Measurements from ENCODE around the gene SMG6. TPM values are rescaled to one million over a fixed set of nuclear protein-coding genes. Genes with fewer than 3 reads are reported as not detected.

SMG6 gene
- total and polyA plus RNA-seq, 7 experiments from 2014 or later, result 8.6 to 65.3 (median 52.7) TPM

DNA sequence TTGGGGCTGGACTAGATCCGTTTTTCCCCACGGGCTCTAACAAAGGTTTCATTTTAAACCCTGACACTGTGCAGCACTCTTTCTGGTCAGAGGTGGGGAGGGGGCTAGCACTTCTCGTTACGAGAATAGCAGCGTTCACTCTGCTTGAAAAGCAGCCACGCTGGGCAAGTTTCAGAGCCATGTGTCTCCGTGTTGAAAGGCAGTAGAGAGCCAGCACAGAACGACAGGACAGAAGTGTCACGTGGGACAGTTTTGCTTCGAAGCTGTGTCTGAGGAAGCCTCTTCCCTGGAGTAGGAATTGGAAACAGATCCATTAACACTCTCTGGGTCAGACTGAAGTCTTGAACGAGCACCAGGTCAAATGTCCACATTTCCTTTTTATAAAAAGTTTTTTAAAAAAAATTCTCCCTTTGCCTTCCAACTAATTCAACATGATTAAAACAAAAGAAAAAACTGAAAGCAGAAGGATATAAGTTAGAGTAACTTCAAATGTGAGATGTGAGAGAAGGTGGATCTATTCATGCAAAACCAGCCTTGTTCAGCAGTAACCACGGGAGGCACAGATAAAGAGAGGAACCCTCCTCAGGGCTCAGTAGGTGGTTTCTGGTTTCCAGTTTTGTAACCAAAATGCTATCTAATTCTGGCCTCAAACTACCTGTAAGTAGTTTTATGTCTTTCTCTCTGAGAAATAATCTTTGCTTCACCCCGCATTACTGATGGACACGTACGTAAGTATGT is 65.0 kb downstream of the SMG6 start:
- H3K9me3 ChIP-seq (ENCODE audit: control insufficient read depth in 2 of 3, low read length in 3 of 3), result no peaks in the 10 kb centered on the region
- Mint-ChIP-seq H3K27ac (peak overlapping the region in 3 of 9 donors; percentile 8 to 79 (median 34)), H3K4me3 (peak overlapping the region in 1 of 10 donors; percentile 72), H3K9me3 (no peaks in the 10 kb centered on the region), H3K36me3 (peaks cover 6 to 52% (median 35%) of the 10 kb centered on the region in 5 donors), H3K27me3 (no peaks in the 10 kb centered on the region), H3K4me1 (peaks cover 0 to 64% (median 12%) of the 10 kb centered on the region in 7 donors)
- ChIA-PET POLR2A (no interaction called here), CTCF (no interaction called here)
- intact Hi-C loops (cut with micrococcal nuclease), result no loop called here
- no peak for ATAC-seq
- DNase-seq, result no peak
- no peak overlapping the region for H3K4me3 ChIP-seq (ENCODE audit: low read length)
- H3K4me1 ChIP-seq (ENCODE audit: control insufficient read depth in 2 of 2, insufficient read depth in 2 of 2, low read length in 2 of 2), result no peaks in the 10 kb centered on the region
- H3K27me3 ChIP-seq (ENCODE audit: control insufficient read depth in 2 of 2, insufficient read depth in 2 of 2, low read length in 2 of 2), result no peaks in the 10 kb centered on the region
- H3K36me3 ChIP-seq (ENCODE audit: control insufficient read depth in 2 of 3, insufficient read depth in 3 of 3, low read length in 3 of 3), result peaks cover 0 to 58% (median 5%) of the 10 kb centered on the region in 3 experiments
- no peak overlapping the region for H3K27ac ChIP-seq (ENCODE audit: low read depth, low read length)

DNA sequence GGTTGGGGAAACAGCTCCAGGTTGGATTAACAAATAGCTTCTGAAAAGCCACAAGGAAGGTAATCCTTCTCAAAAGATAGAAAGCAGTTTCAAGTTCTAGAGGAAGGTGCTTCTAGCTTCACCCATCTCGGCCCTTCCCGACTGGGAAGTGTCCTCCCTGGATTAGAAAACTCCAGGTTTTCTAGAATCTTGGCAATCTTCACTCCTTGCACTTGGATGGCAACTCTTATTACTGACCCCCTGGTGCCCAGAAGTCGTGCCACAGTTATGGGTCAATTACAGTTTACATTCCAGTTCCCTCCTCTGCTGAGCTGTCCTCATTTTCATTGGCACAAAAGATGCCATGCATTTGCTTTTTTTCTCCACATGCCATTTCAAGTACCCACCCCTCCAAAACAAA is 65.6 kb downstream of the SMG6 start:
- ATAC-seq (no peak), DNase-seq (no peak)
- Histone ChIP-seq H3K27ac (ENCODE audit: low read depth, low read length) (no peak overlapping the region), H3K9me3 (ENCODE audit: control insufficient read depth in 2 of 3, low read length in 3 of 3) (no peaks in the 10 kb centered on the region), H3K4me1 (ENCODE audit: control insufficient read depth in 2 of 2, insufficient read depth in 2 of 2, low read length in 2 of 2) (no peaks in the 10 kb centered on the region), H3K4me3 (ENCODE audit: low read length) (no peak overlapping the region), H3K27me3 (ENCODE audit: control insufficient read depth in 2 of 2, insufficient read depth in 2 of 2, low read length in 2 of 2) (no peaks in the 10 kb centered on the region), H3K36me3 (ENCODE audit: control insufficient read depth in 2 of 3, insufficient read depth in 3 of 3, low read length in 3 of 3) (peaks cover 0 to 57% (median 5%) of the 10 kb centered on the region in 3 experiments)
- no peak overlapping the region for H3K27ac Mint-ChIP-seq
- CTCF ChIA-PET, result no interaction called here
- no peaks in the 10 kb centered on the region for H3K9me3 Mint-ChIP-seq
- POLR2A ChIA-PET, result no interaction called here
- peaks cover 6 to 48% (median 33%) of the 10 kb centered on the region in 5 donors for H3K36me3 Mint-ChIP-seq
- H3K27me3 Mint-ChIP-seq, result no peaks in the 10 kb centered on the region
- H3K4me3 Mint-ChIP-seq, result no peak overlapping the region
- peaks cover 3 to 64% (median 12%) of the 10 kb centered on the region in 7 donors for H3K4me1 Mint-ChIP-seq
- intact Hi-C loops (cut with micrococcal nuclease), result no loop called here

DNA sequence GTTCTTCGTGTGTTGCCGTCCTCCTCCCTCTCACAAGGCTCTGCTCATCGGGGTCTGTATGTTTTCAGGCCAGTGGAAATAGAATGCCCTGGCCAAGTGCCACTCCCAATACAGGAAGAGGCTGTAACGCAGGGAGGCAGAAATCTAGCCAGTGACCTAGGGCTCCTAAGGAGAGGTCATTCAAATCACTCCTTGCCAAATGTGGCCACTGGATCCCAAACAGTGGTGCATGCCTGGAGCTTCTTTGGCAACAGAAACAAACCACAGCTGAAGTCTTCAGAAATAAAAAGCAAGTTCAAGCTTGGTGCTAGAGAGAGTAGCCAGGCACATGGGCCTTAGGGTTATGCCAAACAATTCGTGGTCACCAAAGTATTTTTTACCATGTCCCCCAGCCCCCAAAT is 66.1 kb downstream of the SMG6 start:
- Mint-ChIP-seq H3K4me1 (peaks cover 4 to 65% (median 12%) of the 10 kb centered on the region in 7 donors), H3K4me3 (no peak overlapping the region), H3K36me3 (peaks cover 6 to 49% (median 31%) of the 10 kb centered on the region in 5 donors), H3K9me3 (no peaks in the 10 kb centered on the region), H3K27ac (no peak overlapping the region), H3K27me3 (no peaks in the 10 kb centered on the region)
- H3K4me1 ChIP-seq (ENCODE audit: control insufficient read depth in 2 of 2, insufficient read depth in 2 of 2, low read length in 2 of 2), result no peaks in the 10 kb centered on the region
- H3K9me3 ChIP-seq (ENCODE audit: control insufficient read depth in 2 of 3, low read length in 3 of 3), result no peaks in the 10 kb centered on the region
- ChIA-PET CTCF (no interaction called here), POLR2A (no interaction called here)
- no peak for DNase-seq
- H3K4me3 ChIP-seq (ENCODE audit: low read length), result no peak overlapping the region
- H3K27ac ChIP-seq (ENCODE audit: low read depth, low read length), result no peak overlapping the region
- intact Hi-C loops (cut with micrococcal nuclease), result no loop called here
- H3K36me3 ChIP-seq (ENCODE audit: control insufficient read depth in 2 of 3, insufficient read depth in 3 of 3, low read length in 3 of 3), result peaks cover 0 to 58% (median 5%) of the 10 kb centered on the region in 3 experiments
- no peaks in the 10 kb centered on the region for H3K27me3 ChIP-seq (ENCODE audit: control insufficient read depth in 2 of 2, insufficient read depth in 2 of 2, low read length in 2 of 2)
- no peak for ATAC-seq

DNA sequence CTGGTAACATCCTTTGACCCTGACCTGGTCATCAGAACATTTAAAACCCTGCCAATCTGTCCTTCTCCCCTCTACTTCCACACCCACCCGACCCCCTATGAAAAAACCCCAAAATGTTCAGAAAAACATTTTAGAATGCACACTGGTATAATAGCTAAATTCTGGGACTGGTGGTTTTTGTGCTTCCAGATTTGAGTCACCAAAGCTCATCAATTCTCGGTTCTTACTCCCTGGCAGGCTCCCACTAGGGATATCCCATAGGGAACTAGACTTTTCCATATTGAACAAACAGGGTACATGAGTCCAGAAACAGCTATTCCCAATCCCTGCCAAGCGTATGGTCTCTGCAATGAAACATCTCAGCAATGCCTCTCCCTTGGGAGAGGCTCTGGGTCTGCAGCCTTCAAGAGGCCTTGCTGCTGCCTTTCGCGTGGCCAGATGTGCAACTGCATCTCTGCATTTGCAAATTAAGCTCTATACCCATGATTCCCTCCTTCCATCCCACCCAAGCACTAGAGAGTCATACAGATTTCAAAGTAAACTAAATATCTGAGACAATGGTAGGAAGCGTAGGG is 67.7 kb downstream of the SMG6 start:
- Histone ChIP-seq H3K27ac (ENCODE audit: low read depth, low read length) (no peak overlapping the region), H3K4me3 (ENCODE audit: low read length) (no peak overlapping the region), H3K4me1 (ENCODE audit: control insufficient read depth in 2 of 2, insufficient read depth in 2 of 2, low read length in 2 of 2) (no peaks in the 10 kb centered on the region), H3K27me3 (ENCODE audit: control insufficient read depth in 2 of 2, insufficient read depth in 2 of 2, low read length in 2 of 2) (no peaks in the 10 kb centered on the region), H3K36me3 (ENCODE audit: control insufficient read depth in 2 of 3, insufficient read depth in 3 of 3, low read length in 3 of 3) (peaks cover 0 to 62% (median 5%) of the 10 kb centered on the region in 3 experiments), H3K9me3 (ENCODE audit: control insufficient read depth in 2 of 3, low read length in 3 of 3) (no peaks in the 10 kb centered on the region)
- H3K9me3 Mint-ChIP-seq, result no peaks in the 10 kb centered on the region
- no peak overlapping the region for H3K4me3 Mint-ChIP-seq
- ChIA-PET POLR2A (interaction anchor here (0.8 kb wide), 1 partner anchor 22 kb away, joined by 5 read pairs; no protein-coding TSS in a partner anchor), CTCF (interaction anchor here (0.9 kb wide), 2 partner anchors 9 to 181 kb away, joined by 3 to 4 read pairs; partner anchors contain the start of gene HIC1)
- intact Hi-C loops (cut with micrococcal nuclease), result no loop called here
- H3K27ac Mint-ChIP-seq, result peak overlapping the region in 1 of 9 donors; percentile 30
- peaks cover 2 to 48% (median 26%) of the 10 kb centered on the region in 5 donors for H3K36me3 Mint-ChIP-seq
- ATAC-seq, result no peak
- no peaks in the 10 kb centered on the region for H3K27me3 Mint-ChIP-seq
- peaks cover 8 to 67% (median 13%) of the 10 kb centered on the region in 7 donors for H3K4me1 Mint-ChIP-seq
- no peak for DNase-seq

DNA sequence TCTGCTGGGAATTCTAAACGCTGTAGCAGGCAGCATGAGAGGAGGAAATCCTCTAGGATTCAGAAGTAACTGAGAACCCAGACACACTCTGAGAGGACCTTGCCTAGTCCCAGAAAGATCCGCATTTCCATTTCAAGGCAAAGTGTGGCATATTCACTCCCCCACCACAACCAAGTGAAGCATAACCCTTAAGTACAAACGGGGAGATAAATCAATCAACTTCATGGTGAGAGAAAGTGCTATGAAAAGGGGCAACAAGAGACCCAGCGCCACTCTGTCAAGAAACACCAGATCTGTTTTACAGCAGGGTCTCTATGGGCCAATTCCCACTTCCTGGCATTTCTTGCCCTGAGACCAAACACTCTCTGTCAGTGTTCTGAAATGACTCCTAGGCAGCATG is 68.3 kb downstream of the SMG6 start:
- H3K36me3 ChIP-seq (ENCODE audit: control insufficient read depth in 2 of 3, insufficient read depth in 3 of 3, low read length in 3 of 3), result peaks cover 0 to 56% (median 5%) of the 10 kb centered on the region in 3 experiments
- POLR2A ChIA-PET, result no interaction called here
- H3K4me3 ChIP-seq (ENCODE audit: low read length), result no peak overlapping the region
- H3K27ac Mint-ChIP-seq, result peak overlapping the region in 1 of 9 donors; percentile 30
- H3K27ac ChIP-seq (ENCODE audit: low read depth, low read length), result no peak overlapping the region
- H3K4me1 Mint-ChIP-seq, result peaks cover 8 to 67% (median 14%) of the 10 kb centered on the region in 7 donors
- no peaks in the 10 kb centered on the region for H3K4me1 ChIP-seq (ENCODE audit: control insufficient read depth in 2 of 2, insufficient read depth in 2 of 2, low read length in 2 of 2)
- DNase-seq (no peak), ATAC-seq (no peak)
- CTCF ChIA-PET, result interaction anchor here (0.9 kb wide), 1 partner anchor 181 kb away, joined by 3 read pairs; the partner anchor contains the start of gene HIC1
- intact Hi-C loops (cut with micrococcal nuclease), result no loop called here
- peaks cover 0 to 47% (median 26%) of the 10 kb centered on the region in 5 donors for H3K36me3 Mint-ChIP-seq
- no peaks in the 10 kb centered on the region for H3K27me3 Mint-ChIP-seq
- no peaks in the 10 kb centered on the region for H3K9me3 ChIP-seq (ENCODE audit: control insufficient read depth in 2 of 3, low read length in 3 of 3)
- H3K9me3 Mint-ChIP-seq, result no peaks in the 10 kb centered on the region
- H3K27me3 ChIP-seq (ENCODE audit: control insufficient read depth in 2 of 2, insufficient read depth in 2 of 2, low read length in 2 of 2), result no peaks in the 10 kb centered on the region
- no peak overlapping the region for H3K4me3 Mint-ChIP-seq

DNA sequence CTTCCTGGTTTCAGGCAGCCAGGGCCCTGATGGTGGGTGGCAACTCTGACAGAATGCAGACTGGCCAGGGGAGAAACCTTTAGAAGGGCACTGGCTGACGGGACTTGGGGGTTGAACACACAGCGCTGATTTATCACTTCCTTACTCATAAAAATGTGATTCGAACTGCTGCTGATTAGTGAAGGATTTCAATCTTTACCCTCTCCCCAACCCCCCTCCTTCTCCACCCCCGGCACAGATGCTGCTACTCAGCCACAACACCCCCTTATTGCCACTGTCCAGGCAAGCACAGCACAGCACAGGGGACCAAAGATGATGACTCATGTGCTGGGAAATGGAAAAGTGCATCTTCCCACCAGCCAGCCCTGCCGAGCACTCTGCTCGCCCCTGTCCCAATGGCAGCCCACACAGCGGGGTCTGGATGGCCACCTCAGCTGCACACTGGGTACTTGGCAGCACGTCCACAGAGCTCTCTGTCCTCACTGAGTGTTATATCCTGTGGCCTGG is 70.1 kb downstream of the SMG6 start:
- H3K27me3 Mint-ChIP-seq, result no peaks in the 10 kb centered on the region
- Histone ChIP-seq H3K4me3 (ENCODE audit: low read length) (no peak overlapping the region), H3K9me3 (ENCODE audit: control insufficient read depth in 2 of 3, low read length in 3 of 3) (no peaks in the 10 kb centered on the region), H3K4me1 (ENCODE audit: control insufficient read depth in 2 of 2, insufficient read depth in 2 of 2, low read length in 2 of 2) (no peaks in the 10 kb centered on the region), H3K27me3 (ENCODE audit: control insufficient read depth in 2 of 2, insufficient read depth in 2 of 2, low read length in 2 of 2) (no peaks in the 10 kb centered on the region), H3K36me3 (ENCODE audit: control insufficient read depth in 2 of 3, insufficient read depth in 3 of 3, low read length in 3 of 3) (peaks cover 0 to 55% (median 0%) of the 10 kb centered on the region in 3 experiments), H3K27ac (ENCODE audit: low read depth, low read length) (no peak overlapping the region)
- no peak overlapping the region for H3K4me3 Mint-ChIP-seq
- H3K36me3 Mint-ChIP-seq, result peaks cover 0 to 51% (median 28%) of the 10 kb centered on the region in 5 donors
- intact Hi-C loops (cut with micrococcal nuclease), result no loop called here
- POLR2A ChIA-PET, result no interaction called here
- H3K4me1 Mint-ChIP-seq, result peaks cover 8 to 63% (median 24%) of the 10 kb centered on the region in 7 donors
- CTCF ChIA-PET, result interaction anchor here (1.0 to 1.3 kb wide), 2 partner anchors 11 kb away, joined by 3 to 6 read pairs; no protein-coding TSS in a partner anchor
- ATAC-seq (no peak), DNase-seq (no peak)
- H3K9me3 Mint-ChIP-seq, result no peaks in the 10 kb centered on the region
- peak overlapping the region in 1 of 9 donors; percentile 48 for H3K27ac Mint-ChIP-seq
